Erythroblast (primary cell): ENCODE results near the gene MGAM2.

Experiments
- GATA1 ChIP-seq: IDR thresholded peaks from 2 replicates; pipeline ENCODE4 v1.6.1; 2011; ENCODE audit warnings: low read depth, mild to moderate bottlenecking, control low read depth, low read length, moderate library complexity
- POLR2A ChIP-seq: IDR thresholded peaks from 2 replicates; pipeline ENCODE4 v1.6.1; 2011; ENCODE audit warnings: mild to moderate bottlenecking, low read length

GRCh38 chr7:142240546-142240945 lies 129.0 kb downstream of the MGAM2 start:
- TF ChIP-seq POLR2A (no peak), GATA1 (no peak)
